ENCODE results near the gene TCP11L1. TPM values are rescaled to one million over a fixed set of nuclear protein-coding genes. Genes with fewer than 3 reads are reported as not detected.

Gene TCP11L1
- total and polyA plus RNA-seq, 2 of the 8 experiments (the other 6 are each of a cell fraction or from before 2014, with no cell fraction given), result 10.9 to 23.1 TPM

GRCh38 chr11:33033493-33033892 lies 5.9 kb upstream of the TCP11L1 start (continued):
- TF ChIP-seq RBBP5 (IDR thresholded peaks at IDR 0.05; ENCODE audit: borderline replicate concordance, low read depth, low read length) (no peak), JUN (IDR thresholded peaks at IDR 0.05; ENCODE audit: low read depth, low read length) (no peak), E2F6 (IDR thresholded peaks at IDR 0.05) (no peak), CEBPB (IDR thresholded peaks at IDR 0.05; ENCODE audit: low read depth, low read length) (no peak), MAX (IDR thresholded peaks at IDR 0.05) (no peak)
